SK-N-SH (cell line): Measurements from ENCODE around the gene RASGEF1C. TPM values are rescaled to one million over a fixed set of nuclear protein-coding genes. Genes with fewer than 3 reads are reported as not detected.
"Not testable (repeated sequence)": the region's sequence is repeated elsewhere in the genome, so short reads cannot be mapped to it uniquely, and the experiment has no call there.

Experiments used
- CTCF ChIA-PET: fragments of 300-600, 350-600 bp; formaldehyde crosslinking; extraction: SDS; loops from one replicate; lab custom pipeline; 2021; lab: Yijun Ruan, JAX
- POLR2A ChIA-PET: fragments of 350-600 bp; sonication (Branson Sonifier 250); formaldehyde crosslinking; extraction: SDS; loops from one replicate; lab custom pipeline; 2020; ENCODE audit warnings: antibody characterized with exemption, inconsistent platforms; lab: Yijun Ruan, JAX
- DNase-seq: peaks from one replicate; pipeline ENCODE4 v3.0.0; 2012
- H2AFZ ChIP-seq: fragments of 200-600 bp; sonication (generic); 2 replicates; pipeline ENCODE4 v1.8.1; 2016; ENCODE audit warnings: antibody characterized with exemption, mild to moderate bottlenecking, low read depth
- H3F3A ChIP-seq: fragments of 200-600 bp; sonication (generic); replicated peaks from 2 replicates; pipeline ENCODE3; 2016; ENCODE audit warnings: antibody characterized with exemption, mild to moderate bottlenecking; ENCODE audit not compliant: insufficient read depth
- H3K27ac ChIP-seq, 2 experiments: fragments of 200-500 bp in 1 of 2; fragments of 200-600 bp in 1 of 2; sonication (Bioruptor generic) in 1 of 2; sonication (generic), shearing (Covaris generic) in 1 of 2; 2 replicates each; pipeline versions ENCODE4 v1.5.1 to v1.6.1; 2014 to 2016; ENCODE audit warnings: low read depth in 2 of 2, inconsistent platforms in 1 of 2, low read length in 1 of 2, mild to moderate bottlenecking in 1 of 2, mixed read lengths in 1 of 2
- H3K27me3 ChIP-seq: fragments of 200-600 bp; sonication (generic), shearing (Covaris generic); 2 replicates; pipeline ENCODE4 v1.6.1; 2016; ENCODE audit warnings: mixed run types; ENCODE audit not compliant: insufficient read depth
- H3K36me3 ChIP-seq, 2 experiments: fragments of 200-500 bp in 1 of 2; fragments of 200-600 bp in 1 of 2; sonication (Bioruptor generic) in 1 of 2; sonication (generic) in 1 of 2; replicated peaks in 1 of 2; 2 replicates each; pipeline versions ENCODE3 to v1.5.1; 2014 to 2016; ENCODE audit warnings: low read length in 1 of 2, mild to moderate bottlenecking in 1 of 2; ENCODE audit not compliant: insufficient read depth in 2 of 2, control insufficient read depth in 1 of 2
- H3K4me1 ChIP-seq, 2 experiments: fragments of 200-500 bp in 1 of 2; fragments of 200-600 bp in 1 of 2; sonication (Bioruptor generic) in 1 of 2; sonication (generic), shearing (Covaris generic) in 1 of 2; 2 replicates each; pipeline versions ENCODE4 v1.5.1 to v1.6.1; 2014 to 2016; ENCODE audit warnings: low read depth in 1 of 2, low read length in 1 of 2, mixed run types in 1 of 2; ENCODE audit not compliant: insufficient read depth in 2 of 2, control insufficient read depth in 1 of 2
- H3K4me2 ChIP-seq: fragments of 200-600 bp; sonication (generic), shearing (Covaris generic); 2 replicates; pipeline ENCODE4 v1.6.1; 2017; ENCODE audit warnings: mixed run types
- H3K4me3 ChIP-seq, 2 experiments: fragments of 200-500 bp in 1 of 2; fragments of 200-600 bp in 1 of 2; sonication (Bioruptor generic) in 1 of 2; sonication (generic), shearing (Covaris generic) in 1 of 2; 2 replicates each; pipeline versions ENCODE4 v1.5.1 to v1.8.1; 2014 to 2016; ENCODE audit warnings: low read depth in 2 of 2, inconsistent platforms in 1 of 2, low read length in 1 of 2, mild to moderate bottlenecking in 1 of 2, mixed read lengths in 1 of 2, moderate library complexity in 1 of 2
- H3K79me2 ChIP-seq: fragments of 200-600 bp; sonication (generic); 2 replicates; pipeline ENCODE4 v1.8.1; 2017; ENCODE audit warnings: mild to moderate bottlenecking; ENCODE audit not compliant: insufficient read depth
- H3K9ac ChIP-seq: fragments of 200-600 bp; sonication (generic); 2 replicates; pipeline ENCODE4 v1.6.1; 2017; ENCODE audit warnings: mixed run types
- H3K9me2 ChIP-seq: fragments of 200-600 bp; sonication (generic); 2 replicates; pipeline ENCODE4 v1.6.1; 2017; ENCODE audit warnings: mixed run types
- H3K9me3 ChIP-seq: fragments of 200-600 bp; sonication (generic); 2 replicates; pipeline ENCODE4 v1.6.1; 2017; ENCODE audit warnings: mixed run types, mild to moderate bottlenecking, moderate library complexity
- H4K20me1 ChIP-seq: fragments of 200-600 bp; sonication (generic); 2 replicates; pipeline ENCODE4 v1.6.1; 2017; ENCODE audit warnings: mild to moderate bottlenecking, mixed run types; ENCODE audit not compliant: insufficient read depth
- ELF1 ChIP-seq: IDR thresholded peaks from 2 replicates; pipeline ENCODE4 v1.4.0; 2012
- EP300 ChIP-seq, 2 experiments: IDR thresholded peaks; 2 replicates each; pipeline versions ENCODE4 v1.4.0 to v1.6.1; 2012; ENCODE audit warnings: borderline replicate concordance in 1 of 2, low read depth in 1 of 2, low read length in 1 of 2
- GABPA ChIP-seq: IDR thresholded peaks from 2 replicates; pipeline ENCODE4 v1.4.0; 2012; ENCODE audit warnings: low read depth, mild to moderate bottlenecking
- GATA2 ChIP-seq: sonication (generic); formaldehyde crosslinking; IDR thresholded peaks from 2 replicates; pipeline ENCODE4 v1.5.0; 2020; ENCODE audit warnings: mild to moderate bottlenecking, missing genetic modification reagents
- JUND ChIP-seq: IDR thresholded peaks from 2 replicates; pipeline ENCODE4 v1.4.0; 2012
- NFIC ChIP-seq: IDR thresholded peaks from 2 replicates; pipeline ENCODE4 v1.4.0; 2012; ENCODE audit warnings: borderline replicate concordance
- POLR2AphosphoS5 ChIP-seq: IDR thresholded peaks from 2 replicates; pipeline ENCODE4 v1.6.1; 2012; ENCODE audit warnings: low read depth, low read length
- RAD21 ChIP-seq: IDR thresholded peaks from 2 replicates; pipeline ENCODE4 v1.6.1; 2012; ENCODE audit warnings: mild to moderate bottlenecking, low read length
- RCOR1 ChIP-seq: fragments of 150-350 bp; IDR thresholded peaks from 2 replicates; pipeline ENCODE4 v1.6.1; 2017; ENCODE audit warnings: antibody characterized with exemption, low read length
- SIN3A ChIP-seq: IDR thresholded peaks from 2 replicates; pipeline ENCODE4 v1.6.1; 2012; ENCODE audit warnings: low read depth, mild to moderate bottlenecking, low read length, moderate library complexity, borderline replicate concordance
- SMC3 ChIP-seq: IDR thresholded peaks from 2 replicates; pipeline ENCODE4 v1.6.1; 2012; ENCODE audit warnings: low read depth, low read length, improper control_type of control experiment
- TCF12 ChIP-seq: IDR thresholded peaks from 2 replicates; pipeline ENCODE4 v1.4.0; 2012
- WGBS: methylation state at CpG from one replicate; pipeline ENCODE4 v1.1.6; 2017; ENCODE audit warnings: low lambda C conversion rate; 5-methylcytosine and 5-hydroxymethylcytosine counted together
- polyA plus RNA-seq, 3 experiments: library from polyadenylated mRNA; depleted of rRNA; stranded (reverse); fragments of >200 nt; gene quantifications; 2 replicates each; pipeline ENCODE4 v1.2.3, GENCODE V29; 2012
- TF ChIP-seq, protein P1 (sequence below): IDR thresholded peaks from 2 replicates; pipeline ENCODE4; 2012
- TF ChIP-seq, protein P2 (sequence below): IDR thresholded peaks from 2 replicates; pipeline ENCODE4 v1.4.0; 2012; ENCODE audit warnings: low read depth, borderline replicate concordance
- TF ChIP-seq, protein P3 (sequence below): IDR thresholded peaks from 2 replicates; pipeline ENCODE4 v1.6.1; 2012; ENCODE audit warnings: mild to moderate bottlenecking, low read depth, low read length, moderate library complexity

RASGEF1C gene
- polyA plus RNA-seq, 1 of the 3 experiments (the other 2 are of a cell fraction): not detected

DNA sequence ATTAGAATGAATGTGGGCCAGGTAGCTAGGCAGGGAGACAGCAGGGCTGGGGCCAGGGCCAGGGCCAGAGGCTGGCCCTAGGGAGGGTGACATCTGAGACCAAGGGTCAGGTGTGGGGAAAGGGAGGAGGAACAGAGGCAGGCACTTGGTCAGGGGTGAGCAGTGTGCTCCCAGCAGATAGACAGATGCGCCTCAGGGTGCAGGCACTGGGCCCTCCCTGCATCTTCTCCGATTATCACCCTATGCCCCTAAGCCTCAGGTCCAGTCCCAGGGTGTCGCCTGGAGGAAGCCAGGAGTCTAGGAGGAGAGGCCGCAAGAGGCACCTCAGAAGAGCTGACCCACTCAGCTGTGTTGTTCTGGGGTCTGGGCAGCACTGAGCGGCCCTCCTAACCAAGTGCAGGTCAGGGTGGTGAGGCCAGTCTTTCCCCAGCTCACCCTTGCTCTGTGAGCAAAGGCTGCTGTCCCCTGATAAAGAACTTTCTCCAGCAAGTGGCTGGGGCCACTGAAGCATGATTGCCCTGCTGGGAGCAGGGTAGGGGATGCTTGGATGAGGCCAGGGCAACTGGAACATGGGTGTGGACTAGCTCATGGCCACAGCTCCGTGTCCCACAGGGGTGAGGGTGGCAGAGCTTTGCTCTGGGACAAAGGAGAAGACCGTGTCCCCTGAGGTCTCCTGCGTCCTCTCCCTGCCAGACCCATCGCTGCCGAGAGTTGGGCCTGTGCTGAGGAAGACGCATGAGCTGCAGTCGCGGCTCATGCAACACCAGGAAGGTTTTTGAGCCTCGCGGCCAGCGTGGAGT lies 2.1 kb upstream of the RASGEF1C start:
- POLR2A ChIA-PET: no interaction called here

DNA sequence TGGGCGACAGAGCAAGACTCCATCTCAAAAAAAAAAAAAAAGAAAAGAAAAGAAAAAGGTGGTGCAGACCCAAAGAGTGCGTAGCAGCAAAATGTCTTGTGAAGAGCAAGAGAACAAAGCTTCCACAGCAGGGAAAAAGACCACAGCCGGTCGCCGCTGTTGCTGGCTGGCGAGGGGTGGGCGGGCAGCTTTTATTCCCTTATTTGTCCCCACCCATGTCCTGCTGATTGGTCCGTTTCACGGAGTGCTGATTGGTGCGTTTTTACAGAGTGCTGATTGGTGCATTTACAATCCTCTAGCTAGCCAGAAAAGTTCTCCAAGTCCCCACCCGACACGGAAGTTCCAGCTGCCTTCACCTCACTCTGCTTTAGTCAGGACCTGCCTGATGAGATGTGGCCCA lies 1.1 kb upstream of the RASGEF1C start:
- H3K36me3 ChIP-seq, H4K20me1 ChIP-seq, H3F3A ChIP-seq, H3K79me2 ChIP-seq, H3K4me2 ChIP-seq, H3K27ac ChIP-seq, H3K9me3 ChIP-seq, H2AFZ ChIP-seq, H3K27me3 ChIP-seq, H3K4me3 ChIP-seq, H3K9me2 ChIP-seq, H3K9ac ChIP-seq, POLR2A ChIA-PET, DNase-seq: not testable (repeated sequence)
- H3K4me1 ChIP-seq: peaks cover 0 to 19% of the 10 kb centered on the region in 2 experiments; a peak in 1 of 4 replicates
- 68% methylated on average over 10 of the region's 12 CpGs for WGBS
- CTCF ChIA-PET: interaction anchor here (0.8 to 4.9 kb wide), 18 partner anchors 9 to 142 kb away, joined by 3 to 69 read pairs (median 8); no protein-coding TSS in a partner anchor

More for the DNA sequence above, 2.1 kb upstream of the RASGEF1C start:
- Histone ChIP-seq H3K4me3 (no peak overlapping the region), H3K9me2 (no peaks in the 10 kb centered on the region), H3K36me3 (no peaks in the 10 kb centered on the region), H3K27ac (no peak overlapping the region), H3K4me2 (no peak overlapping the region), H4K20me1 (no peaks in the 10 kb centered on the region), H3K9ac (no peak overlapping the region), H3F3A (no peaks in the 10 kb centered on the region), H3K4me1 (peaks cover 0 to 19% of the 10 kb centered on the region in 2 experiments; a peak in 1 of 4 replicates), H2AFZ (no peak overlapping the region), H3K27me3 (no peaks in the 10 kb centered on the region; the same call in 1 of the 2 replicates), H3K79me2 (no peaks in the 10 kb centered on the region), H3K9me3 (no peaks in the 10 kb centered on the region)
- 83% methylated on average over 1 of the region's 16 CpGs for whole genome bisulfite sequencing
- no peak for DNase-seq
- TF ChIP-seq, protein P1, sequence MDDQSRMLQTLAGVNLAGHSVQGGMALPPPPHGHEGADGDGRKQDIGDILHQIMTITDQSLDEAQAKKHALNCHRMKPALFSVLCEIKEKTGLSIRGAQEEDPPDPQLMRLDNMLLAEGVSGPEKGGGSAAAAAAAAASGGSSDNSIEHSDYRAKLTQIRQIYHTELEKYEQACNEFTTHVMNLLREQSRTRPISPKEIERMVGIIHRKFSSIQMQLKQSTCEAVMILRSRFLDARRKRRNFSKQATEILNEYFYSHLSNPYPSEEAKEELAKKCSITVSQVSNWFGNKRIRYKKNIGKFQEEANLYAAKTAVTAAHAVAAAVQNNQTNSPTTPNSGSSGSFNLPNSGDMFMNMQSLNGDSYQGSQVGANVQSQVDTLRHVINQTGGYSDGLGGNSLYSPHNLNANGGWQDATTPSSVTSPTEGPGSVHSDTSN: no peak
- no peak for TF ChIP-seq RAD21
- no peak for TF ChIP-seq TCF12
- no peak for TF ChIP-seq RCOR1
- no peak for TF ChIP-seq EP300 (IDR thresholded peaks at IDR 0.05; ENCODE audit: borderline replicate concordance in 1 of 2, low read depth in 1 of 2, low read length in 1 of 2)
- no peak for TF ChIP-seq SIN3A
- TF ChIP-seq SMC3: no peak
- TF ChIP-seq NFIC: no peak
- TF ChIP-seq, protein P2, sequence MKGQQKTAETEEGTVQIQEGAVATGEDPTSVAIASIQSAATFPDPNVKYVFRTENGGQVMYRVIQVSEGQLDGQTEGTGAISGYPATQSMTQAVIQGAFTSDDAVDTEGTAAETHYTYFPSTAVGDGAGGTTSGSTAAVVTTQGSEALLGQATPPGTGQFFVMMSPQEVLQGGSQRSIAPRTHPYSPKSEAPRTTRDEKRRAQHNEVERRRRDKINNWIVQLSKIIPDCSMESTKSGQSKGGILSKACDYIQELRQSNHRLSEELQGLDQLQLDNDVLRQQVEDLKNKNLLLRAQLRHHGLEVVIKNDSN: no peak
- TF ChIP-seq JUND: no peak
- TF ChIP-seq GATA2 (CRISPR knock-in tag): no peak
- TF ChIP-seq POLR2AphosphoS5: no peak
- no peak for TF ChIP-seq GABPA
- TF ChIP-seq, protein P3, sequence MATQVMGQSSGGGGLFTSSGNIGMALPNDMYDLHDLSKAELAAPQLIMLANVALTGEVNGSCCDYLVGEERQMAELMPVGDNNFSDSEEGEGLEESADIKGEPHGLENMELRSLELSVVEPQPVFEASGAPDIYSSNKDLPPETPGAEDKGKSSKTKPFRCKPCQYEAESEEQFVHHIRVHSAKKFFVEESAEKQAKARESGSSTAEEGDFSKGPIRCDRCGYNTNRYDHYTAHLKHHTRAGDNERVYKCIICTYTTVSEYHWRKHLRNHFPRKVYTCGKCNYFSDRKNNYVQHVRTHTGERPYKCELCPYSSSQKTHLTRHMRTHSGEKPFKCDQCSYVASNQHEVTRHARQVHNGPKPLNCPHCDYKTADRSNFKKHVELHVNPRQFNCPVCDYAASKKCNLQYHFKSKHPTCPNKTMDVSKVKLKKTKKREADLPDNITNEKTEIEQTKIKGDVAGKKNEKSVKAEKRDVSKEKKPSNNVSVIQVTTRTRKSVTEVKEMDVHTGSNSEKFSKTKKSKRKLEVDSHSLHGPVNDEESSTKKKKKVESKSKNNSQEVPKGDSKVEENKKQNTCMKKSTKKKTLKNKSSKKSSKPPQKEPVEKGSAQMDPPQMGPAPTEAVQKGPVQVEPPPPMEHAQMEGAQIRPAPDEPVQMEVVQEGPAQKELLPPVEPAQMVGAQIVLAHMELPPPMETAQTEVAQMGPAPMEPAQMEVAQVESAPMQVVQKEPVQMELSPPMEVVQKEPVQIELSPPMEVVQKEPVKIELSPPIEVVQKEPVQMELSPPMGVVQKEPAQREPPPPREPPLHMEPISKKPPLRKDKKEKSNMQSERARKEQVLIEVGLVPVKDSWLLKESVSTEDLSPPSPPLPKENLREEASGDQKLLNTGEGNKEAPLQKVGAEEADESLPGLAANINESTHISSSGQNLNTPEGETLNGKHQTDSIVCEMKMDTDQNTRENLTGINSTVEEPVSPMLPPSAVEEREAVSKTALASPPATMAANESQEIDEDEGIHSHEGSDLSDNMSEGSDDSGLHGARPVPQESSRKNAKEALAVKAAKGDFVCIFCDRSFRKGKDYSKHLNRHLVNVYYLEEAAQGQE: no peak
- TF ChIP-seq ELF1: no peak
- CTCF ChIA-PET: interaction anchor here (0.8 to 4.9 kb wide), 9 partner anchors 8 to 260 kb away, joined by 3 to 69 read pairs (median 9); no protein-coding TSS in a partner anchor
